Sigmoid colon (tissue), 4 donors: ENCODE data around the gene ACSL6.

Experiments
- EP300 ChIP-seq, 4 donors: sonication (generic); formaldehyde crosslinking; IDR thresholded peaks; one replicate each; pipeline ENCODE4 v1.6.1; 2017; ENCODE audit warnings: antibody characterized with exemption in 4 of 4
- POLR2A ChIP-seq, 2 donors: fragments of 450-650 bp; IDR thresholded peaks; one replicate each; pipeline ENCODE4 v1.6.1; 2016; ENCODE audit warnings: antibody characterized with exemption in 2 of 2, mild to moderate bottlenecking in 2 of 2, moderate library complexity in 2 of 2
- TF ChIP-seq, protein P1 (sequence below), 4 experiments: fragments of 450-650 bp in 3 of 4; fragments of 200-600 bp in 1 of 4; IDR thresholded peaks; one replicate each; pipeline ENCODE4 v1.5.1; 2016 to 2019; ENCODE audit warnings: antibody characterized with exemption in 4 of 4, mild to moderate bottlenecking in 3 of 4, moderate library complexity in 2 of 4

DNA sequence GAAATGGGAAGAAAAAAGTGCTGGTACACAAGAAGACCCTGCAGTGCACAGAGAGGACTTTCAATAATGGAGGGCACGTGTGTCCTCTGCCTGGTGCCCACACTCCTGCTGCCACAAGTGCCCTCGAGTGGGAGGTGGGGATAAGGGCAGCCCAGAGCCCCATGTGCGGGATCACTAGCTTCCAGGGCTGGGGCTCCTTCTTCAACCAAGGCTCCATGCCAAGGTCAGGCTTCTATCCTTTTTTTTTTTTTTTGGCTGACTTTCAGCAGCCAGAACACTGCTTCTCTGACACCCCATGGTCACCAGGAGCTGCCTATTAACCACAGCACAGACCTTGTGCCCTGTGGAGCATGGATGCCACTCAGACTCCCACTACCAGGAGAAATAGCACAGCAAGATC lies 7.5 kb downstream of the ACSL6 start:
- no peak for TF ChIP-seq EP300 (IDR thresholded peaks at IDR 0.05)
- no peak for TF ChIP-seq POLR2A (IDR thresholded peaks at IDR 0.05)
- TF ChIP-seq, protein P1, sequence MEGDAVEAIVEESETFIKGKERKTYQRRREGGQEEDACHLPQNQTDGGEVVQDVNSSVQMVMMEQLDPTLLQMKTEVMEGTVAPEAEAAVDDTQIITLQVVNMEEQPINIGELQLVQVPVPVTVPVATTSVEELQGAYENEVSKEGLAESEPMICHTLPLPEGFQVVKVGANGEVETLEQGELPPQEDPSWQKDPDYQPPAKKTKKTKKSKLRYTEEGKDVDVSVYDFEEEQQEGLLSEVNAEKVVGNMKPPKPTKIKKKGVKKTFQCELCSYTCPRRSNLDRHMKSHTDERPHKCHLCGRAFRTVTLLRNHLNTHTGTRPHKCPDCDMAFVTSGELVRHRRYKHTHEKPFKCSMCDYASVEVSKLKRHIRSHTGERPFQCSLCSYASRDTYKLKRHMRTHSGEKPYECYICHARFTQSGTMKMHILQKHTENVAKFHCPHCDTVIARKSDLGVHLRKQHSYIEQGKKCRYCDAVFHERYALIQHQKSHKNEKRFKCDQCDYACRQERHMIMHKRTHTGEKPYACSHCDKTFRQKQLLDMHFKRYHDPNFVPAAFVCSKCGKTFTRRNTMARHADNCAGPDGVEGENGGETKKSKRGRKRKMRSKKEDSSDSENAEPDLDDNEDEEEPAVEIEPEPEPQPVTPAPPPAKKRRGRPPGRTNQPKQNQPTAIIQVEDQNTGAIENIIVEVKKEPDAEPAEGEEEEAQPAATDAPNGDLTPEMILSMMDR (IDR thresholded peaks at IDR 0.05): no peak
